ENCODE measurements around the gene S100A5. TPM values are rescaled to one million over a fixed set of nuclear protein-coding genes. Genes with fewer than 3 reads are reported as not detected.
A peak's percentile ranks its signal among the peaks of the same experiment; 100 is the strongest.

S100A5 gene
- polyA plus RNA-seq, 2 of the 4 experiments (the other 2 are of a cell fraction) = 0.45 to 0.68 TPM

DNA sequence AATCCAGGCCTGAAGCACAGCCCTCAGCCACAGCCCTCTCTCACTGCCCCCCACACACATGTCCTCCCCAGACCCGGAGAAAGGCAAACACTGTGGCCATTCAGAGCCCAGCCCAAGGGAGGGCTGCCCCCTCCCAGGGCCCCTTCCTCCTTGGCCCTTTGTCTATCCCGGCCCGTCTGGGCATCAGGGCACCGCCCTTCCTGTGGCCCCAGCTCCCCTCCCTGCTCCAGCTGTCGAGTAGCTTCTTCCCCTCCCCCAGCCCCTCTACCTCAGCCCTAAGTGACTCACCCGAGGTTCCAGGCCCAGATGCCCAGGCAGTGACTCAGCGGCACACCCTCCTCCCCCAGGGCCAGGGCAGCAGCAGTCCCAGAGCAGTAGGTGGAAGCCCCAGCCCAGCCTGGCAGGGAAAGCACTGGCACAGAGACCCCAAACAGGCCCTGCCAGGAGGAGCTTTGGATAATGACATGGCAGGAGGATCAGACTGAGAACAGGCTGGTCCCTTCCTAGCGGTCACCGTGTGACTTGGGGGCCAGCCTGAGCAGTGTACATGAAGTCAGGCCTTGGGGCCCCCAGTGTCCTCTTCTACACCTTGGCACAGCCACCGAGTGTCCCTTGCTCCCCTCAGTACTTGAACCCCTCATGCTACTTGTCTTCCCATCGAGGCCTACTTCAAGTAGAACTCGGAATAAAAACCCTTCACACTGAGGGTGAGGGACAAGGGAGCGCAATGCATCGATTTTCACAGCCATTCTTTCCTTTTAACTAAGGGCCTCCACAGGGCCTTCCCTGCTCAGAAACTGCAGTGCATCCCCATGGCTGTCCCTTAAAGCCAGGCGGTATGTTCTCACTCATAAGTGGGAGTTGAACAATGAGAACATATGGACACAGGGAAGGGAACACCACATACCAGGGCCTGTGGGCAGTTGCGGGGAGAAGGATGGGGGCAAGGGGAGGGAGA lies 26.0 kb upstream of the S100A5 start (continued):
- TF ChIP-seq, protein P1, sequence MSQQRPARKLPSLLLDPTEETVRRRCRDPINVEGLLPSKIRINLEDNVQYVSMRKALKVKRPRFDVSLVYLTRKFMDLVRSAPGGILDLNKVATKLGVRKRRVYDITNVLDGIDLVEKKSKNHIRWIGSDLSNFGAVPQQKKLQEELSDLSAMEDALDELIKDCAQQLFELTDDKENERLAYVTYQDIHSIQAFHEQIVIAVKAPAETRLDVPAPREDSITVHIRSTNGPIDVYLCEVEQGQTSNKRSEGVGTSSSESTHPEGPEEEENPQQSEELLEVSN (IDR thresholded peaks at IDR 0.05; ENCODE audit: borderline replicate concordance, low read depth) = peak; percentile 60; the same call in 1 of the 2 replicates
- no peak for TF ChIP-seq ZFP36 (IDR thresholded peaks at IDR 0.05; ENCODE audit: borderline replicate concordance, partially characterized antibody)
- peak; percentile 99 for TF ChIP-seq FOSL2 (IDR thresholded peaks at IDR 0.05)
- peak; percentile 100 for TF ChIP-seq FOSL2 (CRISPR knock-in tag; IDR thresholded peaks at IDR 0.05)
- TF ChIP-seq CHD4 (IDR thresholded peaks at IDR 0.05; ENCODE audit: borderline replicate concordance) = no peak
- TF ChIP-seq CBX2 (IDR thresholded peaks at IDR 0.05; ENCODE audit: borderline replicate concordance, low read depth) = no peak
- peak; percentile 54; the same call in 2 of the 3 replicates for TF ChIP-seq SMC3 (IDR thresholded peaks at IDR 0.05)
- no peak; the same call in 1 of the 2 replicates for TF ChIP-seq RARB (CRISPR knock-in tag; IDR thresholded peaks at IDR 0.05)
- TF ChIP-seq MAFK (IDR thresholded peaks at IDR 0.05; ENCODE audit: partially characterized antibody) = peak; percentile 51
- no peak for TF ChIP-seq PHF8 (IDR thresholded peaks at IDR 0.05; ENCODE audit: borderline replicate concordance, low read depth)
- TF ChIP-seq NPAS2 (CRISPR knock-in tag; IDR thresholded peaks at IDR 0.05; ENCODE audit: borderline replicate concordance) = 0 out of 2 replicates have a peak, but pooled peaks have one; percentile 53
- TF ChIP-seq HOXB13 (CRISPR knock-in tag; IDR thresholded peaks at IDR 0.05; ENCODE audit: low read depth) = peak; percentile 81; the same call in 1 of the 2 replicates
- peak; percentile 22; the same call in 1 of the 2 replicates for TF ChIP-seq NFE2L2 (conservative IDR thresholded peaks at IDR 0.05; ENCODE audit: low read length)
- peak; percentile 84; the same call in 1 of the 2 replicates for TF ChIP-seq ZNF302 (CRISPR knock-in tag; IDR thresholded peaks at IDR 0.05)
- TF ChIP-seq RNF2 (IDR thresholded peaks at IDR 0.05; ENCODE audit: borderline replicate concordance, low read depth) = no peak
- TF ChIP-seq NR3C1 (IDR thresholded peaks at IDR 0.05) = no peak
- TF ChIP-seq, protein P2, sequence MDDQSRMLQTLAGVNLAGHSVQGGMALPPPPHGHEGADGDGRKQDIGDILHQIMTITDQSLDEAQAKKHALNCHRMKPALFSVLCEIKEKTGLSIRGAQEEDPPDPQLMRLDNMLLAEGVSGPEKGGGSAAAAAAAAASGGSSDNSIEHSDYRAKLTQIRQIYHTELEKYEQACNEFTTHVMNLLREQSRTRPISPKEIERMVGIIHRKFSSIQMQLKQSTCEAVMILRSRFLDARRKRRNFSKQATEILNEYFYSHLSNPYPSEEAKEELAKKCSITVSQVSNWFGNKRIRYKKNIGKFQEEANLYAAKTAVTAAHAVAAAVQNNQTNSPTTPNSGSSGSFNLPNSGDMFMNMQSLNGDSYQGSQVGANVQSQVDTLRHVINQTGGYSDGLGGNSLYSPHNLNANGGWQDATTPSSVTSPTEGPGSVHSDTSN (IDR thresholded peaks at IDR 0.05) = peak; percentile 92
- TF ChIP-seq RFX5 (IDR thresholded peaks at IDR 0.05) = no peak
- TF ChIP-seq, protein P3, sequence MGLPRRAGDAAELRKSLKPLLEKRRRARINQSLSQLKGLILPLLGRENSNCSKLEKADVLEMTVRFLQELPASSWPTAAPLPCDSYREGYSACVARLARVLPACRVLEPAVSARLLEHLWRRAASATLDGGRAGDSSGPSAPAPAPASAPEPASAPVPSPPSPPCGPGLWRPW (IDR thresholded peaks at IDR 0.05) = no peak
- TF ChIP-seq ESRRA (IDR thresholded peaks at IDR 0.05; ENCODE audit: borderline replicate concordance, low read length) = no peak
- TF ChIP-seq KDM5A (IDR thresholded peaks at IDR 0.05) = no peak
- TF ChIP-seq, protein P4, sequence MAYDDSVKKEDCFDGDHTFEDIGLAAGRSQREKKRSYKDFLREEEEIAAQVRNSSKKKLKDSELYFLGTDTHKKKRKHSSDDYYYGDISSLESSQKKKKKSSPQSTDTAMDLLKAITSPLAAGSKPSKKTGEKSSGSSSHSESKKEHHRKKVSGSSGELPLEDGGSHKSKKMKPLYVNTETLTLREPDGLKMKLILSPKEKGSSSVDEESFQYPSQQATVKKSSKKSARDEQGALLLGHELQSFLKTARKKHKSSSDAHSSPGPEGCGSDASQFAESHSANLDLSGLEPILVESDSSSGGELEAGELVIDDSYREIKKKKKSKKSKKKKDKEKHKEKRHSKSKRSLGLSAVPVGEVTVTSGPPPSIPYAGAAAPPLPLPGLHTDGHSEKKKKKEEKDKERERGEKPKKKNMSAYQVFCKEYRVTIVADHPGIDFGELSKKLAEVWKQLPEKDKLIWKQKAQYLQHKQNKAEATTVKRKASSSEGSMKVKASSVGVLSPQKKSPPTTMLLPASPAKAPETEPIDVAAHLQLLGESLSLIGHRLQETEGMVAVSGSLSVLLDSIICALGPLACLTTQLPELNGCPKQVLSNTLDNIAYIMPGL (CRISPR knock-in tag; IDR thresholded peaks at IDR 0.05; ENCODE audit: borderline replicate concordance) = no peak
- TF ChIP-seq, protein P5, sequence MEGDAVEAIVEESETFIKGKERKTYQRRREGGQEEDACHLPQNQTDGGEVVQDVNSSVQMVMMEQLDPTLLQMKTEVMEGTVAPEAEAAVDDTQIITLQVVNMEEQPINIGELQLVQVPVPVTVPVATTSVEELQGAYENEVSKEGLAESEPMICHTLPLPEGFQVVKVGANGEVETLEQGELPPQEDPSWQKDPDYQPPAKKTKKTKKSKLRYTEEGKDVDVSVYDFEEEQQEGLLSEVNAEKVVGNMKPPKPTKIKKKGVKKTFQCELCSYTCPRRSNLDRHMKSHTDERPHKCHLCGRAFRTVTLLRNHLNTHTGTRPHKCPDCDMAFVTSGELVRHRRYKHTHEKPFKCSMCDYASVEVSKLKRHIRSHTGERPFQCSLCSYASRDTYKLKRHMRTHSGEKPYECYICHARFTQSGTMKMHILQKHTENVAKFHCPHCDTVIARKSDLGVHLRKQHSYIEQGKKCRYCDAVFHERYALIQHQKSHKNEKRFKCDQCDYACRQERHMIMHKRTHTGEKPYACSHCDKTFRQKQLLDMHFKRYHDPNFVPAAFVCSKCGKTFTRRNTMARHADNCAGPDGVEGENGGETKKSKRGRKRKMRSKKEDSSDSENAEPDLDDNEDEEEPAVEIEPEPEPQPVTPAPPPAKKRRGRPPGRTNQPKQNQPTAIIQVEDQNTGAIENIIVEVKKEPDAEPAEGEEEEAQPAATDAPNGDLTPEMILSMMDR (IDR thresholded peaks at IDR 0.05) = no peak
- TF ChIP-seq ZSCAN20 (CRISPR knock-in tag; IDR thresholded peaks at IDR 0.05) = peak; percentile 82
- no peak for TF ChIP-seq EHMT2 (IDR thresholded peaks at IDR 0.05; ENCODE audit: low read depth)
- TF ChIP-seq, protein P6, sequence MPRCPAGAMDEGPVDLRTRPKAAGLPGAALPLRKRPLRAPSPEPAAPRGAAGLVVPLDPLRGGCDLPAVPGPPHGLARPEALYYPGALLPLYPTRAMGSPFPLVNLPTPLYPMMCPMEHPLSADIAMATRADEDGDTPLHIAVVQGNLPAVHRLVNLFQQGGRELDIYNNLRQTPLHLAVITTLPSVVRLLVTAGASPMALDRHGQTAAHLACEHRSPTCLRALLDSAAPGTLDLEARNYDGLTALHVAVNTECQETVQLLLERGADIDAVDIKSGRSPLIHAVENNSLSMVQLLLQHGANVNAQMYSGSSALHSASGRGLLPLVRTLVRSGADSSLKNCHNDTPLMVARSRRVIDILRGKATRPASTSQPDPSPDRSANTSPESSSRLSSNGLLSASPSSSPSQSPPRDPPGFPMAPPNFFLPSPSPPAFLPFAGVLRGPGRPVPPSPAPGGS (IDR thresholded peaks at IDR 0.05) = peak; percentile 59; the same call in 1 of the 3 replicates
- TF ChIP-seq SREBF2 (IDR thresholded peaks at IDR 0.05) = no peak
- no peak for TF ChIP-seq KDM1A (IDR thresholded peaks at IDR 0.05; ENCODE audit: low read depth)
- 0 out of 2 replicates have a peak, but pooled peaks have one; percentile 73 for TF ChIP-seq HEYL (CRISPR knock-in tag; IDR thresholded peaks at IDR 0.05)
- TF ChIP-seq, protein P7, sequence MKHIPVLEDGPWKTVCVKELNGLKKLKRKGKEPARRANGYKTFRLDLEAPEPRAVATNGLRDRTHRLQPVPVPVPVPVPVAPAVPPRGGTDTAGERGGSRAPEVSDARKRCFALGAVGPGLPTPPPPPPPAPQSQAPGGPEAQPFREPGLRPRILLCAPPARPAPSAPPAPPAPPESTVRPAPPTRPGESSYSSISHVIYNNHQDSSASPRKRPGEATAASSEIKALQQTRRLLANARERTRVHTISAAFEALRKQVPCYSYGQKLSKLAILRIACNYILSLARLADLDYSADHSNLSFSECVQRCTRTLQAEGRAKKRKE (CRISPR knock-in tag; IDR thresholded peaks at IDR 0.05; ENCODE audit: low read depth) = peak; percentile 90
- no peak; the same call in none of the 2 replicates for TF ChIP-seq TFCP2L1 (CRISPR knock-in tag; IDR thresholded peaks at IDR 0.05)
- TF ChIP-seq EP300 (IDR thresholded peaks at IDR 0.05) = peak; percentile 75 to 85; a peak in 3 of 5 replicates
- TF ChIP-seq FOXS1 (CRISPR knock-in tag; IDR thresholded peaks at IDR 0.05) = peak; percentile 44
- no peak for TF ChIP-seq POLR2AphosphoS2 (conservative IDR thresholded peaks at IDR 0.05; ENCODE audit: low read length)
